HFF-Myc (cell line): ENCODE data around the gene CDS1.

Experiments
- DNase-seq: peaks from one replicate; pipeline ENCODE4 v3.0.0-alpha.2; 2011; ENCODE audit warnings: low read depth; ENCODE audit errors: extremely low read depth
- H3K4me3 ChIP-seq: replicated peaks from 2 replicates; pipeline ENCODE4 v1.5.1; 2011; ENCODE audit warnings: low read depth, mild to moderate bottlenecking, control low read depth, low read length
- CTCF ChIP-seq: IDR thresholded peaks from 2 replicates; pipeline ENCODE4 v1.5.1; 2012; ENCODE audit warnings: mild to moderate bottlenecking, low read depth, low read length, control low read depth; ENCODE audit errors: missing control alignments

CDS1 gene

DNA sequence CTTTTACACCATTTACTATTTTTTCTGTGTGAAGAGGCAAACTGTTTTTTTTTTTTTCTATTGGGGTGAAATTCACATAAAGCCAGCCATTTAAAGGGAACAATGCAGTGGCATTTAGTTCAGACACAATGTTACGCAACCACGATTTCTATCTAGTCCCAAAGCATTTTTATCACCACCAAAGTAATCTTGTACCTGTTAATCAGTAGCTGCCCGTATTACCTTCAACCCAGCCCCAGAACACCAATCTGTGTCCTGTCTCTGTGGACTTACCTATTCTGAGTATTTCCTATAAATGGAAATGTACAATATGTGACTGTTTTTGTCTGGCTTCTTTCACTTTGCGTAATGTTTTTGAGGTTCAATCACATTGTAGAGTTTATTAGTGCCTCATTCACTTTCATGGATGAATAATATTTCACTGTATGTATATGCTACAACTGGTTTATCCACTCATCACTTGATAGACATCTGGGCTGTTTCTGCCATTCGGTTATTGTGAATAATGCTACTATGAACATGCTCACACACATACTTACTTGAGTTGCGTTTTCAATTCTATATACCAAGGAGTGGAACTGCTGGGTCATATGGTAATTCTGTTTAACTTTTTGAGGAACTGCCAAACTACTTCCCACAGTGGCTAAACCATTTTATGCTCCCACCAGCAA lies 116.2 kb downstream of the CDS1 start:
- no peak for TF ChIP-seq CTCF

More for the DNA sequence above, 116.2 kb downstream of the CDS1 start:
- no peak for DNase-seq
- H3K4me3 ChIP-seq, result no peak overlapping the region
